Suprapubic skin (tissue), 4 donors: ENCODE results near the gene SEPTIN11.

Source experiments
- EP300 ChIP-seq: sonication (generic); formaldehyde crosslinking; IDR thresholded peaks from one replicate; pipeline ENCODE4 v1.6.1; 2017; ENCODE audit warnings: antibody characterized with exemption
- POLR2A ChIP-seq, 2 donors: fragments of 450-650 bp; IDR thresholded peaks; one replicate each; pipeline ENCODE4 v1.6.1; 2017; ENCODE audit warnings: antibody characterized with exemption in 2 of 2, mild to moderate bottlenecking in 2 of 2, moderate library complexity in 2 of 2
- POLR2AphosphoS5 ChIP-seq, 3 donors: sonication (generic); formaldehyde crosslinking; IDR thresholded peaks; one replicate each; pipeline ENCODE4 v1.6.1; 2017; ENCODE audit warnings: antibody characterized with exemption in 3 of 3
- TF ChIP-seq, protein P1 (sequence below), 2 donors: fragments of 200-600 bp in 1 of 2; fragments of 450-650 bp in 1 of 2; sonication (generic) in 1 of 2; IDR thresholded peaks; one replicate each; pipeline ENCODE4 v1.5.1; 2016 to 2019; ENCODE audit warnings: antibody characterized with exemption in 2 of 2, mild to moderate bottlenecking in 1 of 2, moderate library complexity in 1 of 2

DNA sequence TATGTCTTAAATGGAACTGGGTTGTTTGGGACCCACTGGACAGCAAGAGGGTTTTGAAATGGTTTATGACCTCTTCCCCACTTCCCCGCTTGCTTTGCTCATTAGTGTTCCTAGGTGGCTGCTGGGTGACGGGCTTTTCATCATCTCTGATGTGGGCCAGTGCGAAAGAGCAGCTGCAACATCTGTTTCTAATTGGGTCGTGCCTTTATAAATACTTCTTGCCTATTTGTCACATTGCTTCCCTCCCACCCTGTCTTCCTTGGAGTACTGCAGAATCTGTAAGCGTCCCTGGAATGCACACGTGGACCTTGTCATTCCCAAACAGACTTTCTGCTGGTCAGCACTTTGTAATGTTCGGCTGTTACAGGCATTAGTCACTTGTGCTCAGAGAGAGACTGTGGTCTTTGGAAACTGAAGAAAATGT is 35.2 kb downstream of the SEPTIN11 start:
- TF ChIP-seq POLR2A (IDR thresholded peaks at IDR 0.05) = no peak
- TF ChIP-seq, protein P1, sequence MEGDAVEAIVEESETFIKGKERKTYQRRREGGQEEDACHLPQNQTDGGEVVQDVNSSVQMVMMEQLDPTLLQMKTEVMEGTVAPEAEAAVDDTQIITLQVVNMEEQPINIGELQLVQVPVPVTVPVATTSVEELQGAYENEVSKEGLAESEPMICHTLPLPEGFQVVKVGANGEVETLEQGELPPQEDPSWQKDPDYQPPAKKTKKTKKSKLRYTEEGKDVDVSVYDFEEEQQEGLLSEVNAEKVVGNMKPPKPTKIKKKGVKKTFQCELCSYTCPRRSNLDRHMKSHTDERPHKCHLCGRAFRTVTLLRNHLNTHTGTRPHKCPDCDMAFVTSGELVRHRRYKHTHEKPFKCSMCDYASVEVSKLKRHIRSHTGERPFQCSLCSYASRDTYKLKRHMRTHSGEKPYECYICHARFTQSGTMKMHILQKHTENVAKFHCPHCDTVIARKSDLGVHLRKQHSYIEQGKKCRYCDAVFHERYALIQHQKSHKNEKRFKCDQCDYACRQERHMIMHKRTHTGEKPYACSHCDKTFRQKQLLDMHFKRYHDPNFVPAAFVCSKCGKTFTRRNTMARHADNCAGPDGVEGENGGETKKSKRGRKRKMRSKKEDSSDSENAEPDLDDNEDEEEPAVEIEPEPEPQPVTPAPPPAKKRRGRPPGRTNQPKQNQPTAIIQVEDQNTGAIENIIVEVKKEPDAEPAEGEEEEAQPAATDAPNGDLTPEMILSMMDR (IDR thresholded peaks at IDR 0.05) = no peak
- no peak for TF ChIP-seq EP300
- TF ChIP-seq POLR2AphosphoS5 (IDR thresholded peaks at IDR 0.05) = peak in 2 of 3 donors; percentile 84 to 87
